ENCODE data around the gene TMEM132E. TPM values are rescaled to one million over a fixed set of nuclear protein-coding genes. Genes with fewer than 3 reads are reported as not detected.

The TMEM132E gene
- total RNA-seq, 4 donors from 2014 or later, result 0.11 to 0.13 TPM; not detected in 2

GRCh38 chr17:34682305-34682704, 102.9 kb downstream of the TMEM132E start:
- Histone ChIP-seq H3K9me3 (no peaks in the 10 kb centered on the region), H3K36me3 (no peaks in the 10 kb centered on the region), H3K27me3 (no peaks in the 10 kb centered on the region), H3K27ac (no peak overlapping the region), H3K4me1 (no peaks in the 10 kb centered on the region), H3K4me3 (replicated peaks in 1 of 3) (no peak overlapping the region)
- TF ChIP-seq CTCF (IDR thresholded peaks at IDR 0.05), result no peak
- no peak for TF ChIP-seq POLR2A (IDR thresholded peaks at IDR 0.05)
- DNase-seq, result no peak
- WGBS, 2 donors, result 74 to 91% methylated on average over 6 of the region's 6 CpGs
- intact Hi-C loops (cut with DNase I), result no loop called here

DNA sequence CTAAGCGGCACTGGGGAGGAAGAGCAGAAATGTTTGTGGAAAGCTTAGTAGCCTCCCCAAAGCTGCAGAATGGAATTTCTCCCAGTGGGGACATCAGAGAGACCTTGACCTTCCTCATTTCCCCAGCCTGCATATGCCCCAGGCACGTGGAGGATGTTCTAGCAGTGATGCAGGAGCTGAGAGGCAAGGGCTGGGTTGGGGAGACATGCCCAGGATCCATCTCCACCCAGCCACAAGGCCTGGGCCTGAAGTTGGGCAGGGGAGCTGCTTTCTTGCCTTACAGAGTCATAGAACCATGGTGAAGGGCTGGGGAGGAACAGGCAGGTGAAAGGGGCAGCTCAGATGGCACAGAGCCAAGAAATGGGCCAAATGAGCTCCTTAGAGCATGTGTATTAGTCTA, 104.0 kb downstream of the TMEM132E start:
- H3K36me3 ChIP-seq, result no peaks in the 10 kb centered on the region
- 75 to 82% methylated on average over 2 of the region's 2 CpGs for WGBS, 2 donors
- H3K27ac ChIP-seq, result no peak overlapping the region
- TF ChIP-seq CTCF (IDR thresholded peaks at IDR 0.05) (no peak), POLR2A (IDR thresholded peaks at IDR 0.05) (no peak)
- no peaks in the 10 kb centered on the region for H3K27me3 ChIP-seq
- intact Hi-C loops (cut with DNase I), result no loop called here
- H3K4me1 ChIP-seq, result no peaks in the 10 kb centered on the region
- DNase-seq, result no peak
- H3K9me3 ChIP-seq, result no peaks in the 10 kb centered on the region
- H3K4me3 ChIP-seq (replicated peaks in 1 of 3), result no peak overlapping the region

Other genes with a start within 250 kb of the TMEM132E start
- gene CCL13, start 223.1 kb upstream of the TMEM132E start, total RNA-seq, result 1 to 10 TPM; 1.2 to 3.2 (median 1.6) TPM
- not detected for gene CCL1, start 216.3 kb upstream of the TMEM132E start, total RNA-seq